T-helper 2 cell (primary cell): Measurements from ENCODE around the gene MED4.

Experiments used
- DNase-seq, 5 experiments: peaks; one replicate each; pipeline versions ENCODE4 v3.0.0 to v3.0.0-alpha.2; 2012 to 2022

Gene MED4

GRCh38 chr13:48037346-48038173 lies 57.3 kb downstream of the MED4 start, which contains the start of gene NUDT15:
TSS of gene NUDT15 (plus strand) at chr13:48037726. CDS start at chr13:48037747, 21 bp downstream.
- DNase-seq = peak; percentile 93 to 99 (median 95)

GRCh38 chr13:48029859-48030258 lies 65.0 kb downstream of the MED4 start:
- DNase-seq = peak in 1 of 5 experiments; percentile 6

GRCh38 chr13:48028066-48028465 lies 66.8 kb downstream of the MED4 start:
- no peak for DNase-seq
